HG02571 (cell line): ENCODE data around the gene PROM2.

Experiments
- ATAC-seq: cut with Tn5 transposase; IDR thresholded peaks from one replicate; pipeline ENCODE4 v1.9.1; 2021; ENCODE audit warnings: mild to moderate bottlenecking, moderate library complexity; ENCODE audit not compliant: unreplicated experiment

PROM2 gene

DNA sequence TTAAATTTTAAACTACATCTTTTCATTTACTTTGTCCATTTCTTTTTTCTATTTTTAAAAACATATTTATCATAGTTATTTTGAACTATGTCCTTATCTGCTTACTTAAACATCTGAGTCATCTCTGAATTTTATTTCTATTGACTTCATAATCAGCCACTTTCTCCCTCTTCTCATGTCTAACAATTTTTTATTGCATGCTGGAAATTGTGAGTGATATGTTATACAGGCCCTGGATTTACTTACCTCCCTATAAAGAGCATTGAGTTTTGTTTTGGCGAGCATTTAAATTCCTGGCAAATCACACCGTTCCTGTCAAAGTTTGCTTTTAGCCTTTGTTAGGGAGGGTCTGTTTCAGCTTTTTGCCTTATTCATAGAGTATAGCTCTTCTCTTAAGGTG lies 62.2 kb downstream of the PROM2 start:
- no peak for ATAC-seq

DNA sequence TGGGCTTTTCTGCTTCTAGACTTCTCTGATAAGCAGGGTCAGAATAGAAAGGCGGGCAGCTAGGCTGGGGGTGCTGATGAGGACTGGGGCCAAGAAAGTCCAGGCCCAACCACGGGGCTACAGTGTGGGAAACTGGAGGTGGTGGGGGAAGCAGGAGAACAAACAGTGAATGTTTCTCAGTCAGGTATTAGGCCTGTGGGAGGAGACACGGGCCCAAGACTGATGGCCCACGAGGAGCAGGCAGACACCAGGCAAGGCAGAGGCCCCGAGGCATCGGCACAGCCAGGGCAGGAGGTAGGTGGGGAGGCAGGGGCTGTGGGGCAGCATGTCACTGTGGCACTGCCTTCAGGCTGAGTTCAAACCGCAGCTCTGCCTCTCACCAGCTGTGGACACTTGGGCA lies 63.6 kb downstream of the PROM2 start:
- ATAC-seq = no peak
